Activated CD8-positive, alpha-beta memory T cell treated with anti-CD3 and anti-CD28 coated beads for 1 hour (primary cell): ENCODE results near the gene KCNE4.

Experiments used
- DNase-seq, 2 donors: peaks; one replicate each; pipeline ENCODE4 v3.0.0-alpha.2; 2020; ENCODE audit warnings: low read depth in 1 of 2; ENCODE audit errors: extremely low read depth in 1 of 2

KCNE4 gene

DNA sequence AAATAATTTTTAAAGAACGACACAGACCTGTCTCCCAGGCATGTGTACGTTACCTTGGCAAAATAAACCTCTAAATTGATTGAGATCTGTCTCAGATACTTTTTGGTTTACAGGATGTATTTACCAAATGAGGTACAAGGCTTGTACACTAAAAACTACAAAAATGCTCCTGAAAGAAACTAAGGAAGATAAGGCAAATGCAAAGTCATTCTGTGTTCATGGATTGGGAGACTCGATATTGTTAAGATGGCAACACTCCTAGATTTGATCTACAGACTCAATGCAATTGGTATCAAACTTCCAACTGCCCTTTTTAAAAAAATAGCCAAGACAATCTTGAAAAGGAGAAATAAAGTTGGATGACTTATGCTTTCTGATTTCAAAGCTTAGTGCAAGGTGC, 11.5 kb upstream of the KCNE4 start:
- DNase-seq, result no peak

DNA sequence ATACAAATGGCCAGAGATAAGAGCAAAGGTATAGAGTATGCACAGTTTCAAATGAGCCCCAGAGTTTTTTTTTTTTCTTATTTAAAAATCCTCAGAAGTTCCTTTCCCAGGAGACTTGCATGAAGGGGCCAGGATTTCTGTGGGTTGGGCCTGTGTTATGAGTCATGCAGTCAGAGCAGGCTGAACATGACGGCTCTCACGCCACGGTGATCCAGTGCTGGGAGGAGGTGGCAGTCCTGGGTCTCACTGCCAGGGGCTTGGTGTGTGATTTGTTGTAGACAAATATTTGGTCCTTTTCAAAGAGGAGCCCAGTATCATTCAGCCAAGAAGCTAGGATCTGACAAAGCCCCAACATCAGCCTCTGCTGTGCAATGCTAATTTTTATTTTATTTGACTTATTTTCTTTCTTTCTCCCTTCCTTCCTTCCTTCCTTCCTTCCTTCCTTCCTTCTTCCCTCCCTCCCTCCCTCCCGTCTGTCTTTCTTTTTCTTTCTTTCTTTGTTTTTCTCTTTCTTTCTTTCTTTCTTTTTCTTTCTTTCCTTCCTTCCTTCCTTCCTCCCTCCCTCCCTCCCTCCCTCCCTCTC, 10.4 kb upstream of the KCNE4 start:
- DNase-seq, result no peak

DNA sequence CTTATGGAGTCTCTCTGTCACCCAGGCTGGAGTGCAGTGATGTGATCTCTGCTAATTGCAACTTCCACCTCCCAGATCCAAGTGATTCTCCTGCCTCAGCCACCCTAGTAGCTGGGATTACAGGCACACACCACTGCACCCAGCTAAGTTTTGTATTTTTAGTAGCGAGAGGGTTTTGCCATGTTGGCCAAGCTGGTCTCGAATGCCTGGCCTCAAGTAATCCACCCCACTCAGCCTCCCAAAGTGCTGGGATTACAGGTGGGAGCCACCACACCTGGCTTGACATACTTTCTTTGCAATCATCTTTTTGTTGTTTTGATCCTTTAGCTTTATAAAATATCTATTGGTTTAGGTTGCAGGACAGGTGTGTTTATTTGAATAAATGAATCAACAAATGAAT, 9.7 kb upstream of the KCNE4 start:
- DNase-seq, result no peak

DNA sequence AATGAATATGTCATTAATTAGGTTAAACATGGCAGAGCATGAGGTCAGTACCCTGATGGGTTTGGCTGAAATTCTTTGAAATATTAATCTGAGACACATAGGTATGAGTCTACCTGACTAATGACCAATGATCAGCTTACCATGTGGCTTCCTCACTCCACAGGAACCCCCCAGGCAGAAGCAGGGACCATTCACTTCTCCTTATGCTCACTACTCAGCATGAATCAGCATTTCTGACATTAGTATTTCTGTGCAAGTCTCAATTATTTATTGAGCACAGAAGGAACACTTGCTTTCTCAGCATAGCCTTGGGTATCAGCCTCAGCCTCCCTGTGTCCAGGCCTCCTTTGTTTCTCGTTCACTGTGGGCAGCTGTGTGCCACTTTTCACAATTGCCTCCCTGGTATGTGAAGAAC, 9.3 kb upstream of the KCNE4 start:
- DNase-seq, result no peak

DNA sequence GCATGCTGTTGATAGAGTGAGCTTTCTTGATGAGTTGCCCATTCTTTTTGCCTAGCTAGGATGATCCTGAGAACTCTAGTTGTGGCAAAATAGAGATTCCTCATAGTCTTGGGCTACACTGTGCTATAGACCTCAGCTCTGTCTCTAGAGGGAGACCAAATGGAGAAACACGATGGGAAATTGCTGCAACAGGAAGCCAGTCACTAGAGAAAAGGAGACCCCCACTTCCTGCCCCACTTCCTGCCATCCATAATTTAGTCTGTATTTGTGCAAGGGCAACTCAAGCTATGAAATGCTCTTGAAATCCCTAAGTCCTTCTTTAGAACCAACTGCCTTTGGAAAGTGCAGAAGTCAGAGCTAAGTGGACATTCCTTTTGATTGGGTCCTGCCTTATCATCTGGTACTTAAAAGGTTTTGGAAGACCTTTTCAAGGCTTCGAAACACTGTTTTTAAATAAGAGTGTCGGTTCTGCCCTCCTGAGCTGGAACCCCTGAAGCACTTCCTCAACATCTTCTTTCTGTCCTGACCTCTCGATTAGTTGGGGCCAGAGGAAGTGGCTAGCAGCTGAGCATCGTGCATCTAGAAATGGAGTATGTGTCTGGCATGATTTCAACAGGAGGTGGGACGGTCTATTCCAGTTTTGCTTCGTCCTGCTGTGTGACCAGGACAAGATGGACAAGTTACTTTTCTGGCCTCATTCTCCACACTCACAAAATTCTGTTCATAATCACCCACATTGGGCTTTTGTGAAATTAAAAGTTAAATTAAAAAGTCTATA, 8.6 kb upstream of the KCNE4 start:
- no peak for DNase-seq

DNA sequence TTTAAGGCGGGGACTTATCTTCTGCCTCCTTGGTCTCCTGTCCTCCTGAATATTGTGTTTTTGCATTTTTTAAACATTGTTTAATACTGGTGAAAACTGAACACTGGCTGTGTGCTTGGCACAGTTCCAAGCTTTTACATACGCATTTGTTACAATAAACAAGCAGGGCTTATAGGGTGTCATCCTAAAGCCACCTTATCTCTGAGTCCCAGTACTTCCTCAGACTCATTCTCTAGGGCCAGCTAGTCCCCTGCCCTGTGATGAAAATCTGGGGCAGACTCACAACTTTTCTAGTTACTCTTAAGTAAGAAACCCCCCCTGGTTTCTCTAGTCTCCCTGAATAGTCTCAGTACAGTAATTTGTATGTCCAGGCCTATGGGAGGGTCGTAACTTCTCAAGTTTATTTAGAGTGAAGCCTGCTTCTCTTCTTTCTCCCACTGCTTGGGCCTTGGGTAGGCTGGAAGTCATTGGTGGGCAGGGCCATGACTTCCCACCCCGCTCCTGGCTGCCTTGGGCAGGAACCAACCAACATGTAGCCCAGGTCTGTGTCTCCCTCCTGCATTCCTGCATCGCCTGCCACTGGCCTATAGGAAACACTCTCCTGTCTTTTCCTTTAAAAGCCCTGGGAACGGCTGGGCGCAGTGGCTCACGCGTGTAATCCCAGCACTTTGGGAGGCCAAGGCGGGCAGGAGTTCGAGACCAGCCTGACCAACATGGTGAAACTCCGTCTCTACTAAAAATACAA, 7.7 kb upstream of the KCNE4 start:
- no peak for DNase-seq

DNA sequence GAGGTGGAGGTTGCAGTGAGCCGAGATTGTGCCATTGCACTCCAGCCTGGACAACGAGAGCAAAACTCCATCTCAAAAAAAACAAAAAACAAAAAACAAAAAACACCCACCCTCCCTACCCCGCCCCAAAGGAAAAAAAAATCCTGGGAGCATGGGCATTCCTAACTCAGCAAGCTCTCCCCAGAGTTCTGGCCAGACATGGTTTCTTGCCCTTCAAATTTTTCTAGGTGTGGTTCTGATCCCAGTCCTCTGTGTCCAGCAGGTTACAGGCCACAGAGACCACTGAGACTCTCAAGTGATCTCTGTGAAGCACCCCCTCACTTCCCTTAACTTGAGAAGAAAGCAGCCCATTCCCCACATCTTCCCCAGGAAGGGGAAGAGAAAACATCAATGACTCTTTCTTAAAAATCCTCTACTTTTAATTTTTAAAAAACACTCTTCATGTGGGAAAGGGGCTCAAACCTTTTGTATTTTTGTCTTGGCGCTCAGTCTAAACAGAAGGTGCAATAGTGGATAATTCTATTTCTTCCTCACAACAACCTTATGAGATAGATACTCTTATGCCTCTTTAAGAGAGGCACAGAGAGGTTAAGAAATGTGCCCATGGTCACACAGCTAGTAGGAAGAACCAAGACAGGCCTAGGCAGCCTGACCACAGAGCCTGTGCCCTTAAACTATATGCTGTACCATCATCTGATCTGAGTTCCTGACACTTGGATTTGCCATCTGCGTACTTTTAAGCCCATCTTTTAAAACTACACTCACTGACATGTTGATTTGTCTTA, 6.9 kb upstream of the KCNE4 start:
- DNase-seq, result no peak

DNA sequence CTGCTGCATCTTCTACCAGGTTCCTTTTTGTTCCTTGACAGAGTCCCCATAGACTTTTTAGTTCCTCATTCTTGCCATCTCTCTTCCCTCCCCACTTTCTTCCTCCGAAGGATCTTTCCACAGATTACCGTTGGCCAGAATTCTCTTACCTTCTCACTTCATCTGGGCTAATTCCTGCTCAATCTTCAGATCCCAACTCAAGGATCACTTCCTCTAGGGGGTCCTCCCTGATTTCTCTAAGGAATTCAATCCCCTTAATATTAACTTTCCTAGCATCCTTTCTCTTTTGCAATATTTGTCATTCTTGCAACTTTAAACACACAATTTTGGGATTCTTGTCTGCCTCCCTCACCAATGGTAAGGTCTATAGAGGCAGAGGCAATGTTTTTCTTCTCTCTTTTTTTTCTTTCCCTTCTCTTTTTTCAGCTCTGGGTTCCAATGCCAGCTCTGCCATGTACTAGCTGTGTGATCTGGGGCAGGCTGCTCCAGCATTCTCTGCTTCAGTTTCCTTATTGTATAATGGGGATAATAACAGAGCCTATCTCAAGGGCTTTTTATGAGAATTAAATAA, 5.4 kb upstream of the KCNE4 start:
- DNase-seq, result no peak

DNA sequence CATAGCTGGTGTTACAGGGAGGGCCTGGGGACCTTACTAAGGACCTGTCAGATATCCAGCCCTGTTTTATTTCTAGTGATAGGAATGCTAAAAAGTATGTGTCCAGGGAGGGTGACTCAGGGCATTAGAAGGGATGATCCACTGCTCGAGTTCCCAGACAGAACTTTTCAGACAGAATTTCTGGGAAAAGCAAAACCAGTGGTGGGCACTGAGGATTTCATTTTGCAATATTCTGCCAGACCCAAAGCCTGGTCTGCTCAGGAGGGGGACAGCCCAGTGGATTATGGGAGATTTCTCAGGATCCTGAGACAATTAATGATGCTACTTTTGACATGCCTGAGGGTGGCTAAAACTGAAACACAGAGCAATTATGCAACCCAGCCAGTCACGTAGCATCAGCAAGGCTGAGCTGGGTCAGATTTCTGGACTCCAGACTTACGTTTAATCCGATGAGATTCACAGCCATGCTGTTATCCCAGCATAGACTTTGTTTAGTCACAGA, 4.7 kb upstream of the KCNE4 start:
- DNase-seq, result no peak

DNA sequence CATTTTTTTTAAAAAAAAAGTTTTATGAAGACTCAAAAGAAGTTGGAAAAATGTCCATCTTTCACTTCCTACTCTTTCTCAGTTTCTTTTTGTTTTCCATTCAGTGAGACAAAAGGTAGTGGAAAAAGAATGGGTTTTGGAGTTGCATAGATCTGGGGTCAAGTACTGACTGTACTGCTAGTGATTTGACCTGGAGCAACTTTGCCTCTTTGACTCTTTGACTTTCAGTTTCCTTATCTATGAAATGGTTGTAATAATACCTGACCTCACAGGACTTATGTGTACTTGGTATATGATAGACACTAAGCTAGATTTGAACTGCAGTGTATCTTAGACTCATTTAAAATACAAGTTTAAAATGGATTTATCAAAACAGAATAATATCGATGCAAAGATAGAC, 3.5 kb upstream of the KCNE4 start:
- DNase-seq, result no peak

DNA sequence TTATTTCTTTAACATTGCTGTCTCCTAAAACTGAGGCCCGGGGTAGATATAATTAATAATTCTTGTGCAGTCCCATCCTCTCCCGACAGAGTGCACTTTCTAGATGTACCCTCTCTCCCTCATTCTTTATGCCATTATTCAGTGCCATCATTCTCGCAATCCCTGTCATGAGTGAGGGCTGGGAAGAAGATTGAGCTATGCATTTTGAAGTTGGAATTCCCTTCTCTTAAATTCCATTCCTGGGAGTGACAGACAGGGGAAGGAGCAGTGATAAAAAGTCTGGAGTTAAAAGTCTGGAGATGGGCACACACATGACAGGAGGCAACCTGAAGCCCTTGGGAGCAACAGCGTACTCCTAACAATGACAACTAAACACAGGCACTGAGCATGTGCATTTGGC, 2.6 kb upstream of the KCNE4 start:
- no peak for DNase-seq

DNA sequence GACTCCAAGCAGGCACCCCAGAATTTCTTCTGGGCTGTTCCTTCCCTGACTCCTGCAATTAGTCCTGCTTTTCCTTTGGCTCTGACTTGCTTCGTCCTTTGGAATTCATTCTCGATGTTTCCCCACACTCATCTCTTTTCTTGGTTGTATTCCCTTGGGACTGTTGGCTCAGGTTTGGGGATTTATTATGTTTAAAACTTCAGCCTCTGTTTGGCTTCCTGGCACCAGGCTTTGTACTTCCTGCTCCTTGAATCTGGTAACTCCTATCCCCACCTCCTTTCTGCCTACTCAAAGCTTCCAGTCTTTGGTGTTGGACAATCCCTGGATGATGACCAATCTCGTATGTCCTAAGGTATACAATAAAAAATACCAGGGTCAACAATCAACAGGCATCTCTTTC, 1.8 kb upstream of the KCNE4 start:
- no peak for DNase-seq

DNA sequence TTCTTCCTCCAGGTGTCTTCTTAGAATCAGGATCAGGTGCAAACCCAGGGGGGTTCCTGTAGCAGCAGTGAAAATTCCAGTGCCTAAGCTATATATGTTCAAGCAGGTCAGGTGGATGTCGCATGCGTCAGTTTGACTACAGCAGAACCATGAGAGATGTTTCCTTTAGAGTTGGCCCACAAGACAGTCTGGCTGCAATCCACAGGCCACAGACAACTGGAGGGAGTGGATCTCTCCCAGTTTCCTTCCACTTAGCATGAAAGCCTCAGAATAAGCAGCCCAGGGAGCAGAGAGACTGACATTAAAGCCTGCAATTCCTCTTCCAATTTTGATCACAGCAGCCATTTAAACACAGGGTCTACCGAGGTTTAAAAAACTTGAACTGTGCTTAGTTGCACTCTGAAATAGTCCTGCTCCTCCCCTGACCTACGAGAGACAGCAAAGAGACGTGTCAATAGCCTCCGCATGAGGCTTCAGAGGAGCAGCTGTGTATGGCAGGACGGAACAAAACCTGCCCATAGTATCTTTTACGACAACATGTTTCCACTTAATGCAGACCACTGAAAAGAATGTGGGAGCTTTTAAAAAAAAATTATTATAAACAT, 988 bp upstream of the KCNE4 start:
- no peak for DNase-seq

DNA sequence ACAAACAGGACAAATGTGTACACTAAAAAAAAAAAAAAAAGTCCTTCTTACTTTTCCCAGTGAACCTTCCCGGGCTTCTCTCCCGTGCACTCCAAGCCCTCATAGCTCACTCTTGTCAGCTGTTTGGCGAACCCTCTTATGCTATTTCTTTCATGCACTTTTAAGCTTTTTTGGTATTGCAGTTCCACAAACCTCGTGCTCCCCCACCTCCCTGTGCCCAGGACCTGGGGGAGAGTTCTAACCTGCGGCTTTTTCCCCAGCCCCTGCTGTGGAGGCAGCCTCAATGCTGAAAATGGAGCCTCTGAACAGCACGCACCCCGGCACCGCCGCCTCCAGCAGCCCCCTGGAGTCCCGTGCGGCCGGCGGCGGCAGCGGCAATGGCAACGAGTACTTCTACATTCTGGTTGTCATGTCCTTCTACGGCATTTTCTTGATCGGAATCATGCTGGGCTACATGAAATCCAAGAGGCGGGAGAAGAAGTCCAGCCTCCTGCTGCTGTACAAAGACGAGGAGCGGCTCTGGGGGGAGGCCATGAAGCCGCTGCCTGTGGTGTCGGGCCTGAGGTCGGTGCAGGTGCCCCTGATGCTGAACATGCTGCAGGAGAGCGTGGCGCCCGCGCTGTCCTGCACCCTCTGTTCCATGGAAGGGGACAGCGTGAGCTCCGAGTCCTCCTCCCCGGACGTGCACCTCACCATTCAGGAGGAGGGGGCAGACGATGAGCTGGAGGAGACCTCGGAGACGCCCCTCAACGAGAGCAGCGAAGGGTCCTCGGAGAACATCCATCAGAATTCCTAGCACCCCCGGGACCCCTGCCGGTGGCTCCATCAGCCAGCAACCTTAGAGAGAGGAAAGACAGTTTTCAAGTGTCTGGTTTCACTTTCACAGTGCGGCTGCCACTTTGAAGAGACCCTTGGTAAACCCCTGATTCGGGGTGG, 826 bp downstream of the KCNE4 start:
- DNase-seq, result no peak

DNA sequence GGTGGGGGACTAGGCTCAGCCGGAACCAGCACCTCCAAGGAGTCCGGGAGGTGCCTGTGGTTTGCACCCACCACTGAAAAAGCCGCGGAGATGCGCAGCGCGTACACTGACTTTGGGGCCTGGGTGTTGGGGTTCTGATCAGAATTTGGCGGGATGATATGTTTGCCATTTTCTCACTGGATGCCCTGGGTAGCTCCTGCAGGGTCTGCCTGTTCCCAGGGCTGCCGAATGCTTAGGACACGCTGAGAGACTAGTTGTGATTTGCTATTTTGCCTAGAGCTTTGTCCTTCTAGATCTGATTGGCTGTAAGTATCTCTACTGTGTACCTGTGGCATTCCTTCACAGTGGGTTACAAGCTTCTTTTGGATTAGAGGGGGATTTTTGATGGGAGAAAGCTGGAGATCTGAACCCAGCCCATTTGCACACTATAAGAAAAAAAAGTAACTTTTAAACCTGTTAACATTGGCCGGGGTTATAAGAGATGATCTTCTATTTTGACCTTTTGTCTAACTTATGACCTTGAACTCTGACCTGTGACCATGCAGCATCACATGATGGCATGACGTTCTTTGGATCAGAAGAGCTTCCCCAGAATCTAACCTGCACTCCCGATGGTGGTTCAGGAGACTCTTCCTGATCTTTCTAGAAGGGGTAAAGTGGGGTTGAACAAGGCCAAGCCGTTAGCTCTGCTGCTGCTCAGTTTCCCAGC, 1.6 kb downstream of the KCNE4 start:
- DNase-seq, result no peak

DNA sequence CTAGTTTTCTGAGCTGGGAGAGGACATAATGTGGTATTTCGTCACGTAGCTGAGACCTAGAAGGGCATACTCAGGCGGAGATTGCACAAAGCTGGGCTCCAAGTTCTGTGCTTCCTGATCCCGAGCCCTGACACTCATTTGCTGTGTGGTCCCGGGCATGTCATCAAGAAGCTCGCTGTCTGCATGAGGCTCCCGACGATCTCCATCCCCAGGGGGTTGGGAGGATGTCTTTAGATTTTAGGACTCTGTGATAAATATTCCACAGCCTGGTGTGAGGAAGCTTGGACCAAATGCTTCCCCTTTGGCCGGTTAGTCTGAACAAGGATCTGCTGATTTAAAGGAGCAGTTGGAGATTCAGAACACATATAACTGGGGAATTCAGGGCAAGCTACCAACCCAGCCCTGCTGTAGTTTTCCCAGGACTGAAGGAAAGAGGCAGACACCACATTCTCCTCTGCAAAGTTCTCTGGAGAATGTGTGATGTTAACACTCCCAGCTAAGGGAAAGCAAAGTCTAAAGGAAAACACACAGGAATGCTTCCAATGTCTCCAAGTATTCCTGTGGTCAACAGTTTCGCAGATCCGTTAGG, 2.3 kb downstream of the KCNE4 start:
- DNase-seq, result no peak

DNA sequence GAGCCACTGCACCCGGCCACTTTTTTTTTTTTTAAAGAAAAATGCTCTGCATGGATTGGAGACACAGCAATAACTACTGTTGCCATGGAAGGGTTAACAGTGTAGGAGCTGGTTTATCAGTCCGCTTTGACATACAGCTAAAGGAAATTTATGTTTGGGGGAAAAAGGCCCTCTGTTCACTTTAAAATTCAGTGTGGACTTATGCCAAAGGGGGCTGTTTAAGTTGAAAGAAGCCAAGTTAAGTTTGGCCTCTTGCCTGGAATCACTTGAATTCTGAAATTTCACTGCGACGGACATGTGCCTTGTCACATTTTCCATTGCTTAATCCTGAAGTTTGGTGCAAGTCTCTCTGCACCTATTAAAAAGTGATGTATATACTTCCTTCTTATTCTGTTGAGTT, 3.1 kb downstream of the KCNE4 start:
- no peak for DNase-seq

DNA sequence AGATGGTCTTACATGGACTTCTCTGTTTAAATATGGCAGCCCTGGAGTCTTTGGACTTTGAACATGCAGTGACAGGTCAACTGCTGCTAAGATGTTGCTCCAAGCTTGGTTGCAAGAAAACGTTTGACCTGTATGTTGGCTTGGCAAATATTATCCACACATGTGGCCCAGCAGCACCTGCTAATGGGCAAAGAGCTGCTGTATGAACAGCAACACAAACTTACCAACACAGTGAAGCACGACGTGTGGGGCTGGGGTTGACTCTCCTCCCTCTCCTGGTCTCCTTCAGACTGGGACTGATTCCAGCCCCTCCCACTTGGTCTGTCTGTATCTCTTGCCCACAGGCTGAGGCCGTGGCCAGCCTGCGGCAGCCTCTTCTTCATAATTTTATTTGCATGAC, 3.8 kb downstream of the KCNE4 start:
- DNase-seq, result no peak
